Measurements from ENCODE around the gene GPANK1. TPM values are rescaled to one million over a fixed set of nuclear protein-coding genes. Genes with fewer than 3 reads are reported as not detected.

Gene GPANK1
- total RNA-seq, 3 donors from 2014 or later (not counting 1 experiment from before 2014, with no cell fraction given), result 16.0 to 20.3 (median 18.2) TPM

DNA sequence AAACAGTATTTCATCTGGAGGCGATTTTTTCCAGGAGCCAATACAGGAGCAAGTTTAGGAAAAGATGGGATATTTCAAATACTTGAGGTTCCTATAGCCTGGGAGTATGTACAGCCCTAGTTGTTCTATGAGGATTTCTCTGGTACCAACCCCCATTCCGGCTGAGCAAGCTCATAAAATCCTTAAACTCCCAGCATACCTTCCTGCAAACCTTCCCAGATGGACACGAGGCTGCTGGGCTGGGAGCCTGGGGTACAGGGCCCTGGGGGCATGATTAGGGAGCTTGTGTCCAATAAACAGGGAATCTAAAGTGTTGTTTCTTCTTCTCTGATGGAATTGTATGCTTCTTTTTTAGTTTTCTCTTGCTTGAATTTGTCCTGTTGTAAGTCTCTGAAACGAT lies 42.8 kb downstream of the GPANK1 start:
- Histone ChIP-seq H3K27me3 (ENCODE audit: control insufficient read depth, insufficient read depth, low read length) (no peaks in the 10 kb centered on the region), H3K27ac (ENCODE audit: low read length) (peak overlapping the region; percentile 98), H3K4me1 (ENCODE audit: control insufficient read depth, insufficient read depth, low read length) (peaks cover 15% of the 10 kb centered on the region), H3K4me3 (ENCODE audit: low read length) (no peak overlapping the region), H3K9me3 (ENCODE audit: control insufficient read depth, insufficient read depth, low read length) (no peaks in the 10 kb centered on the region), H3K36me3 (ENCODE audit: control insufficient read depth, insufficient read depth, low read length) (peaks cover 33% of the 10 kb centered on the region)
- peak overlapping the region; percentile 92 for H3K4me3 Mint-ChIP-seq
- ATAC-seq (no peak), DNase-seq (no peak)
- peaks cover 14% of the 10 kb centered on the region for H3K36me3 Mint-ChIP-seq
- intact Hi-C loops (cut with micrococcal nuclease), result loop anchor here (5.0 kb wide), 1 partner anchor 115 kb away; the partner anchor contains the start of gene CLIC1
- WGBS (ENCODE audit: insufficient coverage), result 61% methylated on average over 4 of the region's 4 CpGs
- peak overlapping the region; percentile 92 to 95 for H3K27ac Mint-ChIP-seq
- no peaks in the 10 kb centered on the region for H3K9me3 Mint-ChIP-seq
- H3K27me3 Mint-ChIP-seq (ENCODE audit: low read depth in 2 of 2), result no peaks in the 10 kb centered on the region
- TF ChIP-seq, protein P1, sequence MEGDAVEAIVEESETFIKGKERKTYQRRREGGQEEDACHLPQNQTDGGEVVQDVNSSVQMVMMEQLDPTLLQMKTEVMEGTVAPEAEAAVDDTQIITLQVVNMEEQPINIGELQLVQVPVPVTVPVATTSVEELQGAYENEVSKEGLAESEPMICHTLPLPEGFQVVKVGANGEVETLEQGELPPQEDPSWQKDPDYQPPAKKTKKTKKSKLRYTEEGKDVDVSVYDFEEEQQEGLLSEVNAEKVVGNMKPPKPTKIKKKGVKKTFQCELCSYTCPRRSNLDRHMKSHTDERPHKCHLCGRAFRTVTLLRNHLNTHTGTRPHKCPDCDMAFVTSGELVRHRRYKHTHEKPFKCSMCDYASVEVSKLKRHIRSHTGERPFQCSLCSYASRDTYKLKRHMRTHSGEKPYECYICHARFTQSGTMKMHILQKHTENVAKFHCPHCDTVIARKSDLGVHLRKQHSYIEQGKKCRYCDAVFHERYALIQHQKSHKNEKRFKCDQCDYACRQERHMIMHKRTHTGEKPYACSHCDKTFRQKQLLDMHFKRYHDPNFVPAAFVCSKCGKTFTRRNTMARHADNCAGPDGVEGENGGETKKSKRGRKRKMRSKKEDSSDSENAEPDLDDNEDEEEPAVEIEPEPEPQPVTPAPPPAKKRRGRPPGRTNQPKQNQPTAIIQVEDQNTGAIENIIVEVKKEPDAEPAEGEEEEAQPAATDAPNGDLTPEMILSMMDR (IDR thresholded peaks at IDR 0.05), result no peak
- H3K4me1 Mint-ChIP-seq, result peaks cover 20 to 30% of the 10 kb centered on the region in 2 donors

GRCh38 chr6:31621320-31621939 lies 43.4 kb downstream of the GPANK1 start:
- Histone ChIP-seq H3K4me3 (ENCODE audit: low read length) (peak overlapping the region; percentile 91), H3K9me3 (ENCODE audit: control insufficient read depth, insufficient read depth, low read length) (no peaks in the 10 kb centered on the region), H3K36me3 (ENCODE audit: control insufficient read depth, insufficient read depth, low read length) (peaks cover 28% of the 10 kb centered on the region), H3K27ac (ENCODE audit: low read length) (peak overlapping the region; percentile 98), H3K4me1 (ENCODE audit: control insufficient read depth, insufficient read depth, low read length) (peaks cover 15% of the 10 kb centered on the region), H3K27me3 (ENCODE audit: control insufficient read depth, insufficient read depth, low read length) (no peaks in the 10 kb centered on the region)
- 29% methylated on average over 15 of the region's 15 CpGs for WGBS (ENCODE audit: insufficient coverage)
- Mint-ChIP-seq H3K4me3 (peak overlapping the region; percentile 92), H3K27ac (peak overlapping the region; percentile 92 to 95), H3K4me1 (peaks cover 20 to 28% of the 10 kb centered on the region in 2 donors), H3K36me3 (peaks cover 8% of the 10 kb centered on the region), H3K9me3 (no peaks in the 10 kb centered on the region), H3K27me3 (ENCODE audit: low read depth in 2 of 2) (no peaks in the 10 kb centered on the region)
- ATAC-seq (no peak), DNase-seq (no peak)
- TF ChIP-seq, protein P1 (IDR thresholded peaks at IDR 0.05), result no peak
- intact Hi-C loops (cut with micrococcal nuclease), result loop anchor here (5.0 kb wide), 1 partner anchor 116 kb away; the partner anchor contains the start of gene CLIC1

GRCh38 chr6:31620586-31621319 lies 44.0 kb downstream of the GPANK1 start, which contains the start of gene PRRC2A:
TSS of gene PRRC2A (plus strand) at chr6:31620715. CDS start at chr6:31622790, 2,075 bp downstream.
- intact Hi-C loops (cut with micrococcal nuclease), result loop anchor here (1.0 to 5.0 kb wide), 4 partner anchors 32 to 117 kb away; partner anchors contain the start of genes BAG6, CLIC1 and GPANK1
- Mint-ChIP-seq H3K9me3 (no peaks in the 10 kb centered on the region), H3K27me3 (ENCODE audit: low read depth in 2 of 2) (no peaks in the 10 kb centered on the region), H3K4me1 (peaks cover 20 to 25% of the 10 kb centered on the region in 2 donors), H3K27ac (peak within 1 kb of the TSS; percentile 92 to 95), H3K4me3 (peak within 1 kb of the TSS; percentile 92), H3K36me3 (peaks cover 1% of the 10 kb centered on the region)
- H3K4me3 ChIP-seq (ENCODE audit: low read length), result peak within 1 kb of the TSS; percentile 91
- H3K36me3 ChIP-seq (ENCODE audit: control insufficient read depth, insufficient read depth, low read length), result peaks cover 21% of the 10 kb centered on the region
- peak within 1 kb of the TSS; percentile 98 for H3K27ac ChIP-seq (ENCODE audit: low read length)
- H3K4me1 ChIP-seq (ENCODE audit: control insufficient read depth, insufficient read depth, low read length), result peaks cover 22% of the 10 kb centered on the region
- DNase-seq (peak in 1 of 2 donors; percentile 87), ATAC-seq (peak; percentile 27 to 42 (median 31))
- WGBS (ENCODE audit: insufficient coverage), result under 1% methylated on average over 55 of the region's 67 CpGs
- H3K9me3 ChIP-seq (ENCODE audit: control insufficient read depth, insufficient read depth, low read length), result no peaks in the 10 kb centered on the region
- no peaks in the 10 kb centered on the region for H3K27me3 ChIP-seq (ENCODE audit: control insufficient read depth, insufficient read depth, low read length)
- TF ChIP-seq, protein P1 (IDR thresholded peaks at IDR 0.05), result no peak
